IMR-90 (cell line): ENCODE measurements around the gene MIOX.

ENCODE experiments used
- BHLHE40 ChIP-seq: fragments of 150-350 bp; IDR thresholded peaks from 2 replicates; pipeline ENCODE4 v1.6.1; 2016; ENCODE audit warnings: mild to moderate bottlenecking, low read depth, low read length
- CEBPB ChIP-seq: IDR thresholded peaks from 2 replicates; pipeline ENCODE4 v1.6.1; 2012; ENCODE audit warnings: low read depth, low read length, improper control_type of control experiment
- CHD1 ChIP-seq: IDR thresholded peaks from 2 replicates; pipeline ENCODE4 v1.6.1; 2012; ENCODE audit warnings: low read depth, low read length, improper control_type of control experiment
- CTCF ChIP-seq: conservative IDR thresholded peaks from 2 replicates; pipeline ENCODE4 v1.5.1; 2012; ENCODE audit warnings: mild to moderate bottlenecking, low read depth, low read length, improper control_type of control experiment
- ELK1 ChIP-seq: fragments of 150-350 bp; IDR thresholded peaks from 2 replicates; pipeline ENCODE4 v1.6.1; 2016; ENCODE audit warnings: low read depth, mild to moderate bottlenecking, low read length, moderate library complexity, borderline replicate concordance
- FOS ChIP-seq: fragments of 150-350 bp; IDR thresholded peaks from 2 replicates; pipeline ENCODE4 v1.6.1; 2016; ENCODE audit warnings: low read depth, low read length
- MXI1 ChIP-seq: IDR thresholded peaks from 2 replicates; pipeline ENCODE4 v1.6.1; 2012; ENCODE audit warnings: low read depth, mild to moderate bottlenecking, low read length, moderate library complexity, borderline replicate concordance
- NFE2L2 ChIP-seq: fragments of 150-350 bp; IDR thresholded peaks from 2 replicates; pipeline ENCODE4 v1.6.1; 2016; ENCODE audit warnings: low read depth, mild to moderate bottlenecking, low read length
- POLR2A ChIP-seq: IDR thresholded peaks from 2 replicates; pipeline ENCODE4 v1.6.1; 2012; ENCODE audit warnings: mild to moderate bottlenecking, low read depth, low read length
- RAD21 ChIP-seq: IDR thresholded peaks from 2 replicates; pipeline ENCODE4 v1.6.1; 2012; ENCODE audit warnings: low read length, improper control_type of control experiment
- RCOR1 ChIP-seq: IDR thresholded peaks from 2 replicates; pipeline ENCODE4 v1.6.1; 2012; ENCODE audit warnings: mild to moderate bottlenecking, low read length, improper control_type of control experiment; ENCODE audit not compliant: insufficient replicate concordance
- RFX5 ChIP-seq: IDR thresholded peaks from 2 replicates; pipeline ENCODE4 v1.8.0; 2012; ENCODE audit warnings: low read depth, mild to moderate bottlenecking, low read length, moderate library complexity
- USF2 ChIP-seq: fragments of 150-350 bp; IDR thresholded peaks from 2 replicates; pipeline ENCODE4 v1.6.1; 2017; ENCODE audit warnings: mild to moderate bottlenecking, antibody characterized with exemption, low read length, low read depth

- TF ChIP-seq RAD21 (no peak), BHLHE40 (no peak), CTCF (no peak), MXI1 (no peak), FOS (no peak), RCOR1 (no peak), USF2 (no peak), POLR2A (no peak), ELK1 (no peak), CEBPB (no peak), CHD1 (no peak), NFE2L2 (no peak), RFX5 (no peak)
Observed at GRCh38 chr22:50488886-50489285, 2.2 kb downstream of the MIOX start.
